Endodermal cell (in vitro differentiated cells): ENCODE data around the gene LNPK. TPM values are rescaled to one million over a fixed set of nuclear protein-coding genes. Genes with fewer than 3 reads are reported as not detected.
"Not testable (repeated sequence)": the region's sequence is repeated elsewhere in the genome, so short reads cannot be mapped to it uniquely, and the experiment has no call there.

Source experiments
- DNase-seq: peaks from one replicate; pipeline ENCODE4 v3.0.0-alpha.2; 2017
- H3K27ac ChIP-seq: 2 replicates; pipeline ENCODE4 v1.5.1; 2013; ENCODE audit warnings: mild to moderate bottlenecking, low read depth, low read length, moderate library complexity
- H3K27me3 ChIP-seq: 2 replicates; pipeline ENCODE4 v1.6.1; 2013; ENCODE audit warnings: mild to moderate bottlenecking, low read length, moderate library complexity; ENCODE audit not compliant: insufficient read depth, control insufficient read depth, poor library complexity, severe bottlenecking
- H3K36me3 ChIP-seq: 2 replicates; pipeline ENCODE4 v1.7.0; 2013; ENCODE audit warnings: mild to moderate bottlenecking, low read length, moderate library complexity; ENCODE audit not compliant: control insufficient read depth, insufficient read depth
- H3K4me1 ChIP-seq: one replicate; pipeline ENCODE4 v1.7.0; 2013; ENCODE audit warnings: low read length; ENCODE audit not compliant: control insufficient read depth, insufficient read depth
- H3K4me3 ChIP-seq: 2 replicates; pipeline ENCODE4 v1.5.1; 2013; ENCODE audit warnings: mild to moderate bottlenecking, low read length, moderate library complexity
- H3K9ac ChIP-seq: 2 replicates; pipeline ENCODE4 v1.6.1; 2013; ENCODE audit warnings: mild to moderate bottlenecking, low read length, moderate library complexity; ENCODE audit not compliant: poor library complexity, severe bottlenecking; ENCODE audit errors: extremely low read depth
- H3K9me3 ChIP-seq: 2 replicates; pipeline ENCODE4 v1.6.1; 2013; ENCODE audit warnings: mild to moderate bottlenecking, low read length, moderate library complexity; ENCODE audit not compliant: control insufficient read depth
- H3K27ac Mint-ChIP-seq: 2 replicates; pipeline ENCODE4 v1.8.0; 2020; ENCODE audit warnings: mixed read lengths
- H3K27me3 Mint-ChIP-seq: 2 replicates; pipeline ENCODE4 v1.8.0; 2021; ENCODE audit warnings: mild to moderate bottlenecking, mixed read lengths; ENCODE audit not compliant: insufficient read depth
- H3K36me3 Mint-ChIP-seq: 2 replicates; pipeline ENCODE4 v1.8.0; 2020; ENCODE audit warnings: low read depth, mixed read lengths
- H3K4me1 Mint-ChIP-seq: 2 replicates; pipeline ENCODE4 v1.8.0; 2020; ENCODE audit warnings: mixed read lengths
- H3K4me3 Mint-ChIP-seq: 2 replicates; pipeline ENCODE4 v1.8.0; 2020; ENCODE audit warnings: mild to moderate bottlenecking, moderate library complexity, mixed read lengths
- H3K9me3 Mint-ChIP-seq: 2 replicates; pipeline ENCODE4 v1.8.0; 2020; ENCODE audit warnings: mild to moderate bottlenecking, mixed read lengths
- CTCF ChIP-seq: fragments of 200-600 bp; sonication (generic); conservative IDR thresholded peaks from 2 replicates; pipeline ENCODE4 v1.5.0; 2021; ENCODE audit warnings: antibody characterized with exemption, mild to moderate bottlenecking
- WGBS, 2 experiments: methylation state at CpG; one replicate each; pipeline versions ENCODE4 v1.1.5 to v1.1.7; 2013; ENCODE audit warnings: missing lambda C conversion rate in 2 of 2, mixed read lengths in 1 of 2; ENCODE audit not compliant: insufficient coverage in 1 of 2, insufficient read length in 1 of 2; 5-methylcytosine and 5-hydroxymethylcytosine counted together
- total RNA-seq, 2 donors: library from RNA; stranded (reverse); fragmentation: NEBNext Ultra II Directional in 1 of 2; extraction: Animal tissue kit (Norgen Biotek cat#: 25700) in 1 of 2; gene quantifications; 2 replicates in 1 of 2; 3 replicates in 1 of 2; pipeline ENCODE4 v1.2.1, GENCODE V29; 2021

LNPK gene
- total RNA-seq, 2 donors from 2014 or later: 15.0 to 20.2 TPM

DNA sequence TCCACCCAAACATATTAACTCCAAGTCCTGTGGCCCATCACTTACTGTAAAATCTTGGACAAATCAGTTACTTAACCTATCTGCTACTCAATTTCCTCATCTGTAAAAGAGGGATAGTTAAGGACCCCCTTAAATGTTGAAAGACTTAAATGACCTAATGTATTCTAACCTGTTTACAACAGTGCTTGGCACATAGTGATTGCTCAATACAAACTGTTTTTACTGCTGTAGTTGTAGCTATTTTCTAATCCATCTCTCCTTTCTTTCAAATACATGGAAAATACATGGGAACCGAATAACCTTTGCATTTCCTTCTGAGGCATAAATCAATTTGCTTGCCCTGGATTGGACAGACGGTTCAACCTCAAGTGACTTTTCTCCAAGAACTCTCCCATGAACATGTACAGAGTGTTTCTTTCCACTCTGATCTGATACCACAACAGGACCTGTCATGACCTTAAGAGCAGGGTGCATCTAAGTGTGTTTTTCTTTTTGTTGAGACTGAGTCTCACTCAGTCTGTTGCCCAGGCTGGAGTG is 2.7 kb downstream of the LNPK start:
- H3K4me1 Mint-ChIP-seq: peaks cover 24% of the 10 kb centered on the region
- H3K9ac ChIP-seq: no peak overlapping the region
- no peak overlapping the region for H3K4me3 ChIP-seq
- 88 to 96% methylated on average over 2 of the region's 2 CpGs for WGBS, 2 experiments
- no peak overlapping the region for H3K4me3 Mint-ChIP-seq
- H3K36me3 Mint-ChIP-seq: no peaks in the 10 kb centered on the region
- no peaks in the 10 kb centered on the region for H3K36me3 ChIP-seq
- TF ChIP-seq CTCF: no peak
- DNase-seq: no peak
- no peaks in the 10 kb centered on the region for H3K27me3 ChIP-seq
- H3K9me3 Mint-ChIP-seq: no peaks in the 10 kb centered on the region
- H3K4me1 ChIP-seq: no peaks in the 10 kb centered on the region
- no peak overlapping the region for H3K27ac ChIP-seq
- no peaks in the 10 kb centered on the region for H3K9me3 ChIP-seq
- H3K27me3 Mint-ChIP-seq: peaks cover 17% of the 10 kb centered on the region
- H3K27ac Mint-ChIP-seq: no peak overlapping the region

DNA sequence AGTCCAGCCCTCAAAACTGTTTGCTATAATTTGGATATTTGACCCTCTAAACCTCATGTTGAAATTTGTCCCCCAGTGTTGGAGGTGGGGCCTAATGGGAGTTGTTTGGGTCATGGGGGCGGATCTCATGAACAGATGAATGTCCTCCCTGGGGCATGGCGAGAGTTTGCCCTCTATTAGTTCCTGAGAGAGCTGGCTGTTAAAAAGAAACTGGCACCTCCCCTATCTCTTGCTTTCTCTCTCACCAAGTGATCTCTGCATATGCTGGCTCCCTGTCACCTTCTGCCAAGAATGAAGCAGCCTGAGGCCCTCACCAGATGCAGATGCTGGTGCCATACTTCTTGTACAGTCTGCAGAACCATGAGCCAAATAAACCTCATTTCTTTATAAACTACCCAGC is 12.0 kb downstream of the LNPK start:
- Mint-ChIP-seq H3K27me3 (no peaks in the 10 kb centered on the region), H3K27ac (no peak overlapping the region), H3K9me3 (no peaks in the 10 kb centered on the region), H3K36me3 (peaks cover 17% of the 10 kb centered on the region), H3K4me3 (no peak overlapping the region), H3K4me1 (no peaks in the 10 kb centered on the region)
- WGBS, 2 experiments: 90% methylated on average over 2 of the region's 2 CpGs; no CpG with 5 or more reads in 1 of the 2 experiments
- Histone ChIP-seq H3K9me3 (no peaks in the 10 kb centered on the region), H3K27me3 (no peaks in the 10 kb centered on the region), H3K36me3 (peaks cover 7% of the 10 kb centered on the region), H3K9ac (no peak overlapping the region), H3K4me1 (no peaks in the 10 kb centered on the region), H3K27ac (no peak overlapping the region), H3K4me3 (no peak overlapping the region)
- no peak for TF ChIP-seq CTCF
- DNase-seq: no peak

DNA sequence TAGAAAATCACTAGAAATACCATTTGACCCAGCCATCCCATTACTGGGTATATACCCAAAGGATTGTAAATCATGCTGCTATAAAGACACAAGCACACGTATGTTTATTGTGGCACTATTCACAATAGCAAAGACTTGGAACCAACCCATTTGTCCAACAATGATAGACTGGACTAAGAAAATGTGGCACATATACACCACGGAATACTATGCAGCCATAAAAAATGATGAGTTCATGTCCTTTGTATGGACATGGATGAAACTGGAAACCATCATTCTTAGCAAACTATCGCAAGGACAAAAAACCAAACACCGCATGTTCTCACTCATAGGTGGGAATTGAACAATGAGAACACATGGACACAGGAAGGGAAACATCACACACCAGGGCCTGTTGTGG is 14.9 kb downstream of the LNPK start:
- not testable (repeated sequence) for H3K9ac ChIP-seq, H3K27me3 Mint-ChIP-seq, H3K27me3 ChIP-seq, H3K27ac ChIP-seq, H3K4me1 ChIP-seq, DNase-seq, H3K27ac Mint-ChIP-seq, H3K9me3 ChIP-seq, H3K4me3 ChIP-seq, H3K4me1 Mint-ChIP-seq, H3K9me3 Mint-ChIP-seq, H3K4me3 Mint-ChIP-seq
- WGBS, 2 experiments: 87 to 100% methylated on average over 1 to 2 of the region's 4 CpGs
- H3K36me3 Mint-ChIP-seq: peaks cover 28% of the 10 kb centered on the region
- peaks cover 13% of the 10 kb centered on the region for H3K36me3 ChIP-seq

GRCh38 chr2:175984846-175985245 is 17.2 kb downstream of the LNPK start:
- Histone ChIP-seq H3K4me1 (peaks cover 11% of the 10 kb centered on the region), H3K36me3 (peaks cover 5% of the 10 kb centered on the region), H3K9me3 (no peaks in the 10 kb centered on the region), H3K27me3 (no peaks in the 10 kb centered on the region), H3K4me3 (no peak overlapping the region), H3K27ac (no peak overlapping the region), H3K9ac (no peak overlapping the region)
- peaks cover 28% of the 10 kb centered on the region for H3K36me3 Mint-ChIP-seq
- no peak overlapping the region for H3K27ac Mint-ChIP-seq
- no peaks in the 10 kb centered on the region for H3K9me3 Mint-ChIP-seq
- no peak for DNase-seq
- WGBS, 2 experiments: 87% methylated on average over 2 of the region's 2 CpGs; no CpG with 5 or more reads in 1 of the 2 experiments
- peaks cover 8% of the 10 kb centered on the region for H3K27me3 Mint-ChIP-seq
- H3K4me1 Mint-ChIP-seq: peaks cover 28% of the 10 kb centered on the region
- no peak for TF ChIP-seq CTCF
- H3K4me3 Mint-ChIP-seq: no peak overlapping the region
